ENCODE results near the gene ARFIP1.

Gene ARFIP1

DNA sequence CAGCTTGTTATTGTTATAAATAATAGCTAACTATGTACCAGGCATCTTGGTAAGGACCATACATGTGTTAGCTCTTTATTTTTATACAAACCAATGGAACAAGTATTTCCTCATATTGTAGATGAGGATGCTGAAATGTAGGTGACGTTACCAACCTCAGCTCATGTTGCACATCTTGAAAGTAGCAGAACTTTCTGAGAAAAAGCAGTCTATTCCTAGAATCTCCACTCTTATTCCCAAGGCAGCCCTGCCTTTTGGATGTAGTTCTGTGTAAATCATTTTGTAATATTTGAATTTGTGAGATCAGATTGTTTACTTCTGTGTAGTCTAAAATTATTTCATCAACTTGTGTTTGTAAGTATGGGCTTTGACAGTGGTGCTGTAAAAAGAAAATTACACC lies 161.7 kb downstream of the ARFIP1 start:
- DNase-seq, result no peak

DNA sequence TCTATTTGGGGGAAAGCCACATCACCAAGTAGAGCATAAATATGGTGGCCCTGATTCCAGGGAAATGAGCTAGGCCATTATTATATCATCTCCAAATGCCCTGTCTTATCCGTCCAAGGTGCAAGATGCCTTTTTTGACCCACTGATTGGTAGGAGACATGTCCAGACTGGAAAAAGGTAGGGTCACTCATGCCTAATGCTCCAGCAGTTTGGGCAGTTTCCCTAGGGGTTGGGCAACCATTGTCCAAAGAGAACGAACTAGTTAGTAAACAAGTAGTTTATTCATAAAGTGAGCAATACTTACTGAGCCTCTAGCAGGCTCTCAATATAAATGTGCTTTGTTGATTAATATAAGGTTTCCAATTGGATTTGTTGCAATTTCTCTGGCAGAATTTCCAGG lies 162.6 kb downstream of the ARFIP1 start:
- DNase-seq, result no peak

DNA sequence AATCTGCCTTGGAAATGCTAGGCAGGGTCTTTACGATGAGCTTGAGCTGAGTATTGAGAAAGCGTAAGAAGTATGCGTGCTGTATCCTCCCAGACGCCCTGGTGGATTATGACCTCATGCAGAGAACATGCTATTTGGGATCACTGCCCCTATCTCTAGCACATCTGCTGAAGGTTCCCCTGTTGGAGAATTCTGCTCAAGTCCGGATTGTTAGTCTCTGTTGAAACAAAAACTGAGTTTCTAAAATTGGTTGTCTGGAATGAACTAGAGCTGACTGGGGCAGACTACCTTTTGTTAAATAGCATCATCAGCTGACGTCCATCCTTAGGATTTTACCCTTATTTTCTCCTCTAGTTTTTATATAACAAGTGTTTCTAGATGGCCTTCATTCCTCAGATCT lies 163.9 kb downstream of the ARFIP1 start:
- no peak for DNase-seq

DNA sequence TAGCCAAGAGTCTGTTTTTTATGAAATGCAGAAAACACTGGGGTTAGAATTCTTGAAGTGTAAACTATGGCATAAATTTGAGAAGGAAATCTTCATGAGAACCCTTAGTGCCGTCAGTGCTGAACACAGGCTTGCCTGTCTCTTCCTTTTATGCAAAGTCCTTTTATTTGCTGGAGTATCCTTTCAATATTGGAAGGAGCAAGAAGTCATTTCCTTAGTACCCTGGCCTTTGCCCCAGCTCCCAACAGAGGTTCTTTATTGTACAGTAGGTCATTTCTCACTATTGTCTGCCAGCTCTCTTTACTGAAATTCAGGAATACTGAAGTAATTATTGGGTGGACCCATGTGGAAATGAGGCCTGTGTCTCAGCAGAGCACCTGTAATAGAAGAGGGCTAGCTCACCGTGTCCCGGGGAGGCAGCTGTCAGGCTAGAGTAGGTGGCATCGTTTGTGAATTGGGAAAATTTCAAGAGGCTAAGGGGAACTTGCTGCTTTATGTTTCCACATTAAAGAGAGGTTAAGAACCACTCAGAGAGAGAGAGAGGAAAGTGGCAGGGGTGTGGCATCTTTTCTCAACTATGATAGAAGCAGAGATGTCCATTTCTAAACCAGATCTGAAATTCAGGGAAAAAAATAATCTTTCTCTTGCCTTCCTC lies 165.0 kb downstream of the ARFIP1 start:
- DNase-seq, result no peak

DNA sequence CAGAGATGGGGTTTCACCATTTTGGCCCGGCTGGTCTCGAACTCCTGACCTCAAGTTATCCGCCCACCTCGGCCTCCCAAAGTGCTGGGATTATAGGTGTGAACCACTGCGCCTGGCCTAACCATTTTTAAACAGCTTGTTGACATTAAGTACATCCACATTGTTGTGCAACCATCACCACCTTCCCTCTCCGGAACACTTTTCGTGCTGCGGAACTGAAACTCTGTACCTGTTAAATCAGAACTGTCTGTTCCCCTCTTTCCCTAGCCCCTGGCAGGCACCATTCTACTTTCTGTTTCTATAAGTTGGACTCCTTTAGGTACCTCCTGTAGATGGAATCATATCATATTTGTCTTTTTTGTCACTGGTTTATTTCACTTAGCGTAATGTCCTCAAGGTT lies 165.9 kb downstream of the ARFIP1 start:
- no peak for DNase-seq

DNA sequence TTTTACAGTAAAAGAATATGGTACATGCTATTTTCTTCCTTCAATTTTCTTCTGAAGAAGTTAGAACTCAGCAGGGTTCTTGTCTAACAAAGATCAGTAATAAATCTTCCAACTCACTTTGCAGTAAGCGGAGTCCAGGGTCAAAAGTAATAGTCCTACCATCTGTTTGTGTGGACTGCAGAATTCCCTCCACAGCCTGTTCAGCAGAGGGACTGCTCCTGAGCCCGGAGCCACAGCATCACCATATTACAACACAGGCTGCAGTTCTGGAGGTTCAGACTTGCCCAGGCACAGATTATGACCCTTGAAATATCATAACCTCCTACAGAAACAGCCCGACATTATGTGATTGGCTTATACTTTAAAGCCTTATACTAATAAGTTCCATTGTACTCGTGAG lies 166.7 kb downstream of the ARFIP1 start:
- no peak for DNase-seq

DNA sequence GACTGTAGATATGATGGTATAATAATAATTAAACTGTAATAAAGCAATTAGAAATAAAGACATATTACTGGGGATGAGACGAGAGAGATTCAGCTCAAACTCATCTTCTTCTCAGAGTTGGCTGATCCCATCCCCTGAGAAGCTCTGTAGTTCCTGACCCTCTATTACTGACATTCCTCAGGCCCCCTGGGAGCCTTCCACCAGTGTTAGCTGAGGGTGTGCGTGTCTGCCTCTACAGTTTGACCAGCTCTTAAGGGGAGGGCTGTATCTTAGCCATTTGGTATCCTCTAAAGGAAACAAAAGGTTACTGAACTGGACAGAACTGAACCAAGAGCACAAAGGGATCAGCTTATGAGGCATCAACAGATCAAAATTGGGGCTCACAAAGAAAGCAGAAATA lies 167.6 kb downstream of the ARFIP1 start:
- no peak for DNase-seq

DNA sequence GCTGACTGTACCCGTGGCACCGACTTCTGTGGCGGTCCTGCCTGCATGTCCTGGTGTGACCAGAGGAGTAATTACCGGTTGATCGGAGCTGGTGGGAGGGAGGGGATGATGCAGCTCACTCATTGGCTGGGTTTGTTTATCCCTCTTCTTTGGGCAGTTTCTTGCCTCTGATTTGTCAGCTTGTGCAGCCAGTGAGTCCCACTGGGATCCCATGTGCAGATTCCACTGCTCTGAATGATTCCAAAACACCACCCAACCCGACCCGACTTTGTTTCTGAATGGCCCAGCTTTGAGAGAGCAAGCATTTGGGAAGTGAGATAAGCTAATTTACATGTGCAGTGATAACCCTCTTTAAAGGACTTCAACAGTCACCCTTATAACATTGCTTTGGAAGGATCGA lies 170.2 kb downstream of the ARFIP1 start:
- DNase-seq, result no peak

DNA sequence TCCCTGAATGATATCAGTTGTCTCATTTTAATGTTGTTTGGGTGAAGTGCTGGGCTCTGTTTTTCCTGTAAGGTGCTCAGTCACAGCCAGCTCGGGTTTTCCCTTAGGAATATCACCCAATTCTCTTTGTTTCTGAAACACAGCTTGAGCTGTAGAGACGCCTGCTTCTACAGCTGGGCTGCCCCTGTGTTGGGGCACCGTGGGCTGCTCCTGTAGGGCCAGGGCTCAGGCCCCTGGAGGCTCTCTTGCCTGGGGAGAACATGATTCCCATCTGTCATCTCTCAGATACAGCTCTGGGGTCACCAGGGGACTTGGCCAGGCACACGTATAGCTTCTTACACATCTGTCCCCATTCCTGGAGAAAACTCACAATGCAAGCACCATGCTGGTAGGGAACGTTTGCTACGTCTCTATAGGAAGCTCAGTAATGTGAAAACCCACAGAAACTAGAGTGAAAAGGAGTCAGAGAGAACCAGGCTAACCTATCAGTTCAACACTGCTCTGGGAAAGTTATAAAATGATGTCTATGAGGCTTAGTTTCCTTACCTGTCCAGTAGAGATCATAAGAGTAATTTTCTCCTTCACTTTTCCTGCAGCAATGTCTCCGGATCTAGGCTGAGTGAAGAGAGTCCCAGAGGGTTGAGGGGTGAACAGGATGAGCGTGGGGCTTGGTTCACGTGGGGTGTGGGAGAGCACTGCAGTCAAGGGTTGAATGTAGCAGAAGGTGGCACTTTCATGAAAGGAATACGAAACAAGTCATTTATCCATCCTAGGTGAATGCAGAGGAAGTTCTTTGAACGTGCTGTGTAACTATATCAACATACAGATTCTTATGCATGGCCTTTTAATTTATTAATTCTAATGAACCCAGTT lies 170.9 kb downstream of the ARFIP1 start:
- no peak for DNase-seq

DNA sequence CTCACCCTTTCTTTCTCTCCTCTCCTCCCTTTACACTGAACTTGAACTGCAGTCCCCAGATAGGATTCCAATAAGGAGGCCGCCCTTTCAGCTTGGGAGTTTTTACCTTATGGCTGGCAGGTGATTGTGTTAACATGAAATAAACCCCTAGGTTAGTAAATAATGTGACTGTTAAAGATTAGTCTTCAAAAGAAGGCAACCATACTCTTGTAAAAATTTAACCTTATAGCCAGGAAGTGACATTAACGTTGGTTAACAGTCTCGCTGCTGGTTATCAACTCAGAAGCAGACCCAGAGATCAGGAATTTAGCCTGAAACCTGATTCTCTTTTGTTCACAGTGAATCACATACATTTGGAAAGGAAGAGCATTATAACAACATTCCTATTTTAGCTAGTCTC lies 171.6 kb downstream of the ARFIP1 start:
- DNase-seq, result no peak

DNA sequence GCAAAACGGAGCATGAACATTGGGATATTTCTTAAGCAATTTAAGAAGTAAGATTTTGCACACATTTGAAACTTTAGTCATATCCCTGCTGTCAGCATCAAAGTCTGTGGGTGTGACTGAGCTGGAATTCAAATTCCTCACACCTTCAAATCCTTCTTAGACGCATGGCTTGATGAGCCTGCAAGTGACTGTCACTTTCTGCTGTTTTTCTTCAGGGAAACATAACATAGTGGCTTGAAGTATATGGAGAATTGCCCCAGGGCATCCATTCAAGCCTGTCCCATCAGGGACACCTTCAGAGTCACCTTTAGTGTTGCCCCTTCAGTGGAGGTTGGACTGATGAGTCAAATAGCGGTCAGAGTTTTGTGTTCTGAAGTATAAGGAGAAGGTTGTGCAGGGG lies 173.8 kb downstream of the ARFIP1 start:
- no peak for DNase-seq

DNA sequence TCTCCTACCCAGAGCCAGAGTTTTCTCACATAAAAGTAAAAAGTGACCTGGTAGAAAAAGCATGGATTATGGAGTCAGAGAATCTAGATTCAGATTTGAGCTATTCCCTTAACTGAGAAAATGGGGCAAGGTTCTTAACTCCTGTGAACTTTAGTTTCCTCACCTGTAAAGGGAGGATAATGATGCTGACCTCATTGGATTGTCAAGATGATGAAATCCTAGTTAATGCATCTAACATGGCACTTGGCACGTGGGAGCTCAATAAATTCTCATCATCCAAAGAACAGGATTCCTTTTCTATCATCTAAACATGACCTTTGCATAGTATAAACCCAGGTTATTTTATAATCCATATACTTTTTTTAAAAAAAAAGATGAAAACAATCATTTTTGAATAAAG lies 175.0 kb downstream of the ARFIP1 start:
- no peak for DNase-seq

DNA sequence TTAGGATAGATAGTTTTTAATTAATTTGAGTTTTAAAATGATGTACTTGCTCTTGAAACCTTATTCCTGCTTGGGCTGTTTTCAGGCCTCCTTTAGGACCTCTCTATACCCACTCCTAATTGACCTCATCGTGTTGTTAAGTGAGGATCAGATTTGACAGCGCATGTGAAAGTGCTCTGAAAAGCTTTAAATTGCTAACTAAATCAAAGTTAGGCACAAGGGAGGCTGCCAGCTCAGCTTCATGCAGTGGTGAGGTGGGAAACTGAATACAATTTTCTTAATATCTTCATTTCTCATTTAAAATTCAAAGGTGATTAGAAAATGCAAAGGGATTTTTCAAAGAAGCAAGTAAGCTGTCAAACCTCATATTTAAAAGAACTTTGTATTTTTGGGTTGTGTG lies 176.4 kb downstream of the ARFIP1 start:
- DNase-seq, result no peak

DNA sequence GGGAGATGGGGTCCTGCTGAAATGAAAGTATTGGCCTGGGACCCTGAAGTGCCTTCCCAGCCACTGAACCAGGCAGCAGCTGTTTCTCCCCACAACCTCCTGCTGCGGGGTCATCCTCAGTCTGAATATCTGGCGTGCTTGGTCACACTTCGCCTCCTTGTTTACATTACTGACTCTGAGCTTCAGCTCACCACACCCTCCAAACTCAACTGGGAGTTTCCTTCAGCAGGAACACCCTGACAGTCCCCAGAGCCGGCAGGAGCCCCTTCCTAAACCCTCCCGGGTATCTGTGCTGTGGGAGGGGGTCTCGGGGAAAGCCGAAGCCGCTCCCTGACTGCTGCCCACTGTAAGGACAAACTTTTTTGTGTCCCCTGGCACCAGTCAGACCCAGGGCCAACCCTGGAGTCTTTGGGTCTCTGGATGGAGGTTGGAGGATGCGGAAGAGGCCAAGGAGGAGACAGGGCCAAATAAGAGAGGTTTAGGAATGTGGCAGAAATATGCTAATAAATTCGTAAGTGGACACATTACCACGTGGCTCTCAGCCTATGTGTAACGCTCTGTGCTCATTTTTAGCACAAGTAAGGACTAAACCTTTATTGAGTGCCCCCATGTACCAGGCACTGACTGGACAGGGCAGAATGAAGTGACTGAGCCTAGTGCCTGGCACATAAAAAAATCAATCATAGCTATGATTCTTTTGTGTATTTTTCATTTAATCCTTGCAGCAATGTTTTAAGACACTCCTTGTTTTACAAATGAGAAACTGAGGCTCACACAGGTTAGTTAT lies 177.1 kb downstream of the ARFIP1 start:
- no peak for DNase-seq

DNA sequence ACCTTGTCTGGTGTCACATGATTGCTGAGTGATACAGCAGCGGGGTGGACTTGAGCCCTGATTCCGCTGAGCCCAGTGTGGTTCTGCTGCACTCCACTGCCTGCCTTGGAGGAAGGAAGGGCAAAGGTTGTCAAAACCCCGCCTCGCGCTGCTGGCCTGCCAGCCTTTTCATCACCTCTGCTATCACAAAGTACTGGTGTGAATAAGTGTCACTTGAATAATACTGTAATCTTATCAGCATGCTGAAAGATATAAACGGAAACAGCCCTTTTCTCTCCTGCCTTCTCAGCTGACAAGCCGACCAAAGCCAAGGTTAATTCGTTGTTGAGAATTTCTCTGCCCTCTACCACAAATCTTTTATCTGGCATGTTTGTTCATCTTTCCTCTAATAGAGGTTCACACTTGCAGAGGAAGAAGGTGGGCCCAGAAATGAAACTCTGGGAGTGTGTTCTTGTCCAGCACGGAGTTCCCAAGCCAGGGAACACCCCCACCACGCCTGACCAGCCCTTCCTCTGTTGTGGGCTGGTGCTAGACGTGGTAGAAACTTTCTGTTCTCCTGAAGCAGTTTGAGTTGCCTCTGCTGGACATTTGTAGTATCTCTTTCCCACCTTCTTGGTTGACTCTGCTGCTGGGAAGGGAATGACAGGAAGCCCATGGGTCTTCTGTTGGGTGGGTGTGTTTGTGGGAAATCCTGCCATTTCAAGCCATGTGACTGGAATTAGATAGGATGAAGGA lies 177.8 kb downstream of the ARFIP1 start:
- no peak for DNase-seq

DNA sequence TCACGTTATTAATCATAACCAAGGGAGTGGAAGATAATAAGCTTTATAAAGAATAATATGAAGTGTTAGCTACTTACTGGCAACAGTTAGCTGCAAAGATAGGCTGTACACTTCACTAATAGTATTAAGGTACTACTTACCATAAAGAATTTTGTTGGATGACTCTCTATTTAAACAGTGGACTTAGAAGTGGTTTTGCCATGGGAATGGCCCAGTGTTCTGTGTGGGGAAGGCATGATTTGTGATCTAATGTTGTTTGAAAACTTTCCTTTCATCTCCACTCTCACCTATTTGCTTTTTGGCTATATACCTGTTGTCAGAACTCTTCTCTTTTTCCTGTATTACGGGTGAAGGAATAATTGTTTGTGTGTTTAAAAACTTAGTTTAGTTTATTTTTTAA lies 179.3 kb downstream of the ARFIP1 start:
- DNase-seq, result no peak

DNA sequence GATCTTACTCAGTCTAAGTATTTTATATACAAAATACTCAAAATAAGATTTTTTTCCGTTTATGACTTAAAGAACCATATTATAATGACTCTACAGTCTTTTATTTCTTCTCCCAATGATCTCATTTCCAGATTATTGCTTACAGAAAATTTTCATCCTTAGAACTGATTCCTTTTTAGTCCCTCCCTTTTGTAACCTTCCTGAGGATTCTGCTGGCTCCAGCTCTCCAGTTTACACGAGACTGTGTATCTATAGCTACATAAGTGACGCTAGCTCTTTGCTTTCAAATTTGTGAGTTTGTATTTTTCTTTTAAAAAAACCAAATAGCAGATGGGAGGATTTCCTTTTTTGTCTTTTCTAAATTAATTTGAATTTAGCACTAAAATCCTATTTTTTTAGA lies 180.3 kb downstream of the ARFIP1 start:
- no peak for DNase-seq

DNA sequence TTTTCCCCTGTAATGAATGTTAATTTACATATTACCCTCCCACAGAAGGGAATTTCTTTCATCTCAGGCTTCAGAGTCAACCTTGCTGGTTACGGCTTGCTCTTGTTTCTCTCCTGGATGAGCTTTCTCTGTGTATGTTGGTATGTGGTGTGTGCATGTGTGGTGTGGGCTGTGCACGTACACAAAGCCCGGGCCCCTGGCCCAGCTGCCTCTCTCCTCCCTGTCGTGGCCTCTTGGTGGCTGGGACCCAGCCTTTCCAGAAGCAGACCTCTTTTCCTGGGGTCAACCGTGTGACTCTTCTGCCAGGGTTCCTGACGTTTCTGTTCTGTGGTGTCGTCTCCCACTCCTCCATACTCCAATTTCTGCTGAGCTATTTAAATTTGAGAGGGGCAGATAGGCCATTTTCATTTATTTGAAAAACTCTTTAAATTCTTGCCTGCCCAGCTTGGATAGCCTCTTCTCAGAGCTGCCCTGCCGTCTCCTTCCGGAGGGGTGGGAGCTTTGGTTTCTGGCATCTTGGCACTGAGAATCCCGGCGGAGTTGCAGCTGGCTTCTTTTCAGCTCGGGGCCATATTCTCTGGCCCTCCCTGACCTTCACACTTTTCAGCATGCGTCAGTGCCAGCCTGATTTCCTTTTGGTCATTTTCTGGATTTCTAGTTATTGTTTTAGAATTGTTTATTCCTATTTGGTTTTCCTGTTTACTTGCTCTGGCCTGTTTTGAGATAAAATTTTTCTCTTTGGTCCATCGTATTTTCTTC lies 181.4 kb downstream of the ARFIP1 start:
- DNase-seq, result no peak

DNA sequence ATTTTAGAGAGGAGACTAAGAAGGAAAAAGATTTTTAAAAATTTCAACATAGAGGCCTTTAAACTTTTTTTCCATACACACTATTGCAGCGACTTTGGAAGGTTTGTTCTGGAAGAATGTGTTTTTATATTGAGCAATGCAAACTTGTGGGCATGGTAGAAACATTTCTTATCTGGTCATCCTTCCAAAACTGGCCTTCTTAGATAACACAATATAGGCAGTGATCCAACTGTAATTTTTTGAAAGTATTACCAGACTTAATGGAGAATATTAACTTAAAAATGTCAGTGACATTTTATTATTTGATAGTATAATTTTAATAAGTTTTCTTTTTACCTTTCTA lies 182.0 kb downstream of the ARFIP1 start:
- DNase-seq, result no peak
